Measurements from ENCODE around the gene FXN.

DNA sequence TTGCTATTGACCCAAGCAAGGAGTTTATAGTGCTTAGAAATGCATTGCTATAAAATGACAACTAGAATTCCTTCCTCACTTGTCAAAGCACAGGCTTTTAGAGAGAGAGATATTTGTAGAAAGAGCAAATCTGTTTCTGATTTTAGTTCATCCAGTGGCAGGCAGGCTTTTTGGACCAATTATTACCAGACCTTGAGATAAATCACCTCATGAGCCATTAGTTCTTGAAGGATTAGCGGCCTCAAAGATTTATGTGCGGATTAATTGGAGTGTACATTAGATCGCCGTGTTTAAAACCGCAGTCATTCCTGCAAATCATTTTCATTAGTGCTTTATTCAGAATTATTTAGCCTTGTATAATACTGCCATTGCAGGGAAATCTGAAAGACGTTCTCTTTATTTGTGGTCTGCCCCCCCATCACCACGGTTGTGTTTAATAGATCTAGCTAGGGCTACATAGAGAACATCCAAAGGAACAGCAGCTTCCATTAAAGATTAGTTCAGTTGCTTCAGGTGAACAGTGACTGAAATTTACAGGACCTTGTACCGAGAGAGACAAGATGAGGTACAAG, 109.7 kb downstream of the FXN start:
- TF ChIP-seq, protein P1, sequence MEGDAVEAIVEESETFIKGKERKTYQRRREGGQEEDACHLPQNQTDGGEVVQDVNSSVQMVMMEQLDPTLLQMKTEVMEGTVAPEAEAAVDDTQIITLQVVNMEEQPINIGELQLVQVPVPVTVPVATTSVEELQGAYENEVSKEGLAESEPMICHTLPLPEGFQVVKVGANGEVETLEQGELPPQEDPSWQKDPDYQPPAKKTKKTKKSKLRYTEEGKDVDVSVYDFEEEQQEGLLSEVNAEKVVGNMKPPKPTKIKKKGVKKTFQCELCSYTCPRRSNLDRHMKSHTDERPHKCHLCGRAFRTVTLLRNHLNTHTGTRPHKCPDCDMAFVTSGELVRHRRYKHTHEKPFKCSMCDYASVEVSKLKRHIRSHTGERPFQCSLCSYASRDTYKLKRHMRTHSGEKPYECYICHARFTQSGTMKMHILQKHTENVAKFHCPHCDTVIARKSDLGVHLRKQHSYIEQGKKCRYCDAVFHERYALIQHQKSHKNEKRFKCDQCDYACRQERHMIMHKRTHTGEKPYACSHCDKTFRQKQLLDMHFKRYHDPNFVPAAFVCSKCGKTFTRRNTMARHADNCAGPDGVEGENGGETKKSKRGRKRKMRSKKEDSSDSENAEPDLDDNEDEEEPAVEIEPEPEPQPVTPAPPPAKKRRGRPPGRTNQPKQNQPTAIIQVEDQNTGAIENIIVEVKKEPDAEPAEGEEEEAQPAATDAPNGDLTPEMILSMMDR (IDR thresholded peaks at IDR 0.05; ENCODE audit: borderline replicate concordance, extremely low read depth, low read length, poor library complexity, severe bottlenecking) = no peak
- TF ChIP-seq EZH2 (IDR thresholded peaks at IDR 0.05; ENCODE audit: borderline replicate concordance, low read depth, low read length, severe bottlenecking) = no peak

Measured in DND-41 (cell line).